Activated naive CD4-positive, alpha-beta T cell treated with anti-CD3 and anti-CD28 coated beads, Interleukin-2, amount 50 U/mL, for 72 hours (primary cell): ENCODE measurements around the gene F2. TPM values are rescaled to one million over a fixed set of nuclear protein-coding genes. Genes with fewer than 3 reads are reported as not detected.
A peak's percentile ranks its signal among the peaks of the same experiment; 100 is the strongest.

Experiments used
- ATAC-seq, 2 donors: fragments of 150-1000 bp; cut with Tn5 transposase; 2 replicates each; pipeline ENCODE4 v1.10.0; 2021; ENCODE audit warnings: mild to moderate bottlenecking in 2 of 2, moderate library complexity in 2 of 2
- DNase-seq, 2 donors: peaks; one replicate each; pipeline ENCODE4 v3.0.0; 2021 to 2022; ENCODE audit warnings: low spot score in 2 of 2
- H3K27ac Mint-ChIP-seq, 2 donors: one replicate each; pipeline ENCODE4 v1.8.0; 2022; ENCODE audit warnings: mild to moderate bottlenecking in 2 of 2, mixed read lengths in 2 of 2
- H3K36me3 Mint-ChIP-seq, 2 donors: one replicate each; pipeline ENCODE4 v1.8.0; 2022; ENCODE audit warnings: mixed read lengths in 2 of 2
- H3K9me3 Mint-ChIP-seq, 2 donors: one replicate each; pipeline ENCODE4 v1.8.0; 2022; ENCODE audit warnings: mixed read lengths in 2 of 2
- total RNA-seq, 2 donors: library from RNA; stranded (reverse); gene quantifications; one replicate each; pipeline ENCODE4 v1.2.3, GENCODE V29; 2022

Gene F2
- total RNA-seq, 2 donors from 2014 or later = not detected

DNA sequence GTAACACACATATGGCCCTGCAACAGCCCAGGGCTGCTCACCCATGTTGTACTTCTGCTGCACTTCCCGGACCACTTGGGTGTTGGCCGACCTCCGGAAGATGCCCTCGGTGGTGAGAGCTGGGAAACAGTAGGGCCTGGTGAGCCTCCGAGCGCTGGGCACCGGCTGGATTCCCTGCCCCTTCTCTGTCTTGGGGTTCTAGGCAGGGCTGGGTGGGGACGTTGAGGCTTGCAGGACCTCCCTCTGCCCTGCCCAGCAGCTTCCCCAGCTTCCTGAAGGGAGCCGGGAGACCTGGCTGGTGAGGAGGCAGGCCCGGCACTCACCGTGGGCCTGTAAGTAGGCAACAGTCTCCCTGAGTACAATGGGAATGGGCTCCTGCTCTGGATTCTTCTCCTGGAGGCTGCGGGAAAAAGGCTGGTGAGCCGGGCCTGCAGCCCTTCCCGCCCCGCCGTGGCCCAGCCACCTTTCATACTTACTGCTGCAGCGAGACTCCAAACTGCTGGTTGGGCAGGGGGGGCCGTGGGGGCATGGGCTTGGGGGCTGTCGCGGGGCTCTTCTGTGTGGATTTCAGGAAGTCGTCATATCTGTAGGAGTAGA lies 38.8 kb upstream of the F2 start:
- Mint-ChIP-seq H3K36me3 (peaks cover 4 to 5% of the 10 kb centered on the region in 2 donors), H3K27ac (no peak overlapping the region), H3K9me3 (no peaks in the 10 kb centered on the region)
- no peak for ATAC-seq
- no peak for DNase-seq

- no peaks in the 10 kb centered on the region for H3K9me3 Mint-ChIP-seq
- DNase-seq (no peak), ATAC-seq (no peak)
- peaks cover 4 to 5% of the 10 kb centered on the region in 2 donors for H3K36me3 Mint-ChIP-seq
- no peak overlapping the region for H3K27ac Mint-ChIP-seq
Observed at GRCh38 chr11:46680815-46681214, 38.2 kb upstream of the F2 start.

DNA sequence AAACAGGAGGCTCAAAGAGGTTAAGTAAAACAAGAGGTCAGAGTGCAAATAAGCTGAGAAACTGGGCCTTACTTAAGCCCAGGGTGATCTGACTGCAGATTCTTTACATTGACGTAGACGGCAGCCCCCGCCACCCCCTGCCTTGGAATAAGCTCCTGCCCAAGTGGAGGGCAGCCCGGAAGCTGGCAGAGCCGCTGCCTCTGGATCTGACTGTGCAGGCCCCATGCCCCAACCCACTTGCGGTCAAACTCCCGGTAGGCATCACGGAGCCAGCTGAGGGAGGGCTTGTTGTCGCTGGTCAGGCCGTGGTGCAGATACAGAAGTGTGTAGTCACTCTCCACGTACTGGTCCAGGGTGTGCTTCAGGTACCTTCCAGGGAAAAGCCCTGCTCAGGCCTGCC lies 37.2 kb upstream of the F2 start:
- ATAC-seq (no peak), DNase-seq (no peak)
- peak overlapping the region in 1 of 2 donors; percentile 86 for H3K27ac Mint-ChIP-seq
- no peaks in the 10 kb centered on the region for H3K9me3 Mint-ChIP-seq
- H3K36me3 Mint-ChIP-seq = peaks cover 4 to 5% of the 10 kb centered on the region in 2 donors

GRCh38 chr11:46682773-46683752 lies 36.0 kb upstream of the F2 start:
- ATAC-seq (no peak), DNase-seq (no peak)
- Mint-ChIP-seq H3K36me3 (peaks cover 0 to 5% of the 10 kb centered on the region in 2 donors), H3K27ac (peak overlapping the region in 1 of 2 donors; percentile 65), H3K9me3 (no peaks in the 10 kb centered on the region)

- DNase-seq (no peak), ATAC-seq (no peak)
- H3K9me3 Mint-ChIP-seq = no peaks in the 10 kb centered on the region
- H3K27ac Mint-ChIP-seq = no peak overlapping the region
- H3K36me3 Mint-ChIP-seq = no peaks in the 10 kb centered on the region
Observed at GRCh38 chr11:46684367-46684766, 34.6 kb upstream of the F2 start.

DNA sequence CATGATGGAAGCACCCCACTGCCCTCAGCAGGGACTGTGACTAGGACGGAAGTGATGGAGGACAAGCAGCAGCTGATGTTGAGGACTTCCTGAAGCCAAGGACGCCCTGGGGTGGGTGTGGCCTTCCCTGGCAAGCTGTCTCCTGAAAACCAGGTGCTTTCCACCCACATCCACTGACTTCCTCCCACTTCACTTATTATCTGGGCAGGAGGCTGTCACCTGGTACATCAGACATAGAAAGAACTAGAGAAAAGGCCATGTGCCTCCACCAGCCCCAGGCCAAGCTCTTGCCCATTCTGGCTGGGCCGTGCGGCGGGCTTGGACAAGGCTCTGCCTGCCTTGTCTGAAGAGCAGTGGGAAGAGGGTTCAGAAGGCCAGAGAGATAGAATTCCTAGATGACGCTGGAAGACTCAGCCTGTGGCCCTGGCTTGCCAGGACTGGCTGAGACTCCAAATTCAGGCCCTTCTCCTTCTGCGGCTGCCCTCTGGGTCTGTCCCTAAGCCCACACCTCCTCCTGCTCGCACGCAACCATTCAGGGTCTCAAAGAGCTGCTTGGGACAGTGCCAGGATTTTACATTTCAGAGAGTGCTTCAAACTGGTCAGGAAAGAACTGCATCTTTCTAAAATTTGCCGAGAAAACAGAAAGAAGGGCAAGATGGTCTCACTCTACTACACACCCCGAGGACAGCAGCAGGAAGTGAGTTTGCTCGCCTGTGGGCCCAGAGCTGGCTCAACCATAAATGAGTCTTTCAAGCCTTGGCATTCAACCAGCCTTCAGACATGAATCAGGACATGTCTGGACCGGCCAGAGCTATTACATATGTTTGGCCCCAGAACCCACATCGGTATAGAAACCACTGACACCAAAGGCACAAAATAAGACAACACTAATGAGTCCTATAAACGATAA lies 31.9 kb upstream of the F2 start:
- DNase-seq (no peak), ATAC-seq (no peak)
- peak overlapping the region; percentile 69 to 88 for H3K27ac Mint-ChIP-seq
- no peaks in the 10 kb centered on the region for H3K36me3 Mint-ChIP-seq
- H3K9me3 Mint-ChIP-seq = no peaks in the 10 kb centered on the region

DNA sequence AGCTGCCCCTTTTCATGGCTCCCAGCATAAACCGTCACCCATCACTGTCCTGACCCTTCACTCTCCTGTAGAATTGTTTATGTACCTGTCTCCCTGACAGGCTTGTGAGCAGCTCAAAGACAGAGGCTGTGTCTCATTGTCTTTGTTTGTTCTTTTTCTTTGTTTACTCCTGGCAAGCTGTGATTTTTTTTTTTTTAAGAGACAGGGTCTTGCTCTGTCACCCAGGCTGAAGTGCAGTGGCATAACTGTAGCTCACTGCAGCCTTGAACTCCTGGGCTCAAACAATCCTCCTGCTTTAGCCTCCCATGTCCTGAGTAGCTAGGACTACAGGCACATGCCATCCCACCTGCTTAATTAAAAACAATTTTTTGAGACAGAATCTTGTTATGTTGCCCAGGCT lies 28.3 kb upstream of the F2 start:
- no peaks in the 10 kb centered on the region for H3K9me3 Mint-ChIP-seq
- ATAC-seq = no peak
- H3K27ac Mint-ChIP-seq = peak overlapping the region; percentile 7 to 17
- no peak for DNase-seq
- H3K36me3 Mint-ChIP-seq = no peaks in the 10 kb centered on the region

- Mint-ChIP-seq H3K36me3 (no peaks in the 10 kb centered on the region), H3K9me3 (no peaks in the 10 kb centered on the region), H3K27ac (no peak overlapping the region)
- DNase-seq = no peak
- no peak for ATAC-seq
Observed at GRCh38 chr11:46692450-46692849, 26.6 kb upstream of the F2 start.

GRCh38 chr11:46693597-46694012 lies 25.4 kb upstream of the F2 start:
- no peak for ATAC-seq
- DNase-seq = no peak
- H3K36me3 Mint-ChIP-seq = no peaks in the 10 kb centered on the region
- H3K9me3 Mint-ChIP-seq = no peaks in the 10 kb centered on the region
- H3K27ac Mint-ChIP-seq = no peak overlapping the region

- Mint-ChIP-seq H3K9me3 (no peaks in the 10 kb centered on the region), H3K27ac (peak overlapping the region in 1 of 2 donors; percentile 60), H3K36me3 (no peaks in the 10 kb centered on the region)
- ATAC-seq = no peak
- DNase-seq = no peak
Observed at GRCh38 chr11:46694072-46694471, 24.9 kb upstream of the F2 start.

DNA sequence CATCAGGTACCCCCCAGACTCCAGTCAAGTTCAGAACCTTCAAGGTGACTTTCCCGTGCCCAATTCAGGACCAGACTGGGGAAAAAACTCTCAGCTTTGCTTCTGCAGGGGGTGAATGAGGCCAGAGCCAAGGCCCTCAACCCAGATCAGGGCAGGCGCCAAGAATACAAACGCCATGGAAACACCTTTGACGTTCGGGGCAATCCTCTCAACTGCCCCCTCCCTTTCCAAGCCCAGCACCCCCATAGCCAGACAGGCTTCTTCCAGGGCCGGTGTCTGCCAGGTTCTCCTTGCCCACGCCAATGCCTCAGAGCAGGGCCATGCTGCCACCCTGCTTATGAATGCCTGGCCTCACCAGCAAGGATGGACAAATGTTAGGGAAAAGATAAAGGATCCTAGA lies 24.4 kb upstream of the F2 start:
- H3K27ac Mint-ChIP-seq = peak overlapping the region in 1 of 2 donors; percentile 69
- no peaks in the 10 kb centered on the region for H3K9me3 Mint-ChIP-seq
- no peaks in the 10 kb centered on the region for H3K36me3 Mint-ChIP-seq
- DNase-seq (no peak), ATAC-seq (no peak)

- Mint-ChIP-seq H3K9me3 (no peaks in the 10 kb centered on the region), H3K36me3 (peaks cover 1 to 4% of the 10 kb centered on the region in 2 donors), H3K27ac (peak overlapping the region; percentile 69 to 79)
- DNase-seq (no peak), ATAC-seq (no peak)
Observed at GRCh38 chr11:46695345-46696211, 23.4 kb upstream of the F2 start.

- H3K27ac Mint-ChIP-seq = peak overlapping the region; percentile 69 to 79
- H3K36me3 Mint-ChIP-seq = peaks cover 7 to 10% of the 10 kb centered on the region in 2 donors
- ATAC-seq = no peak
- no peak for DNase-seq
- no peaks in the 10 kb centered on the region for H3K9me3 Mint-ChIP-seq
Observed at GRCh38 chr11:46696212-46696558, 22.8 kb upstream of the F2 start.

- peaks cover 15 to 17% of the 10 kb centered on the region in 2 donors for H3K36me3 Mint-ChIP-seq
- ATAC-seq = no peak
- H3K9me3 Mint-ChIP-seq = no peaks in the 10 kb centered on the region
- H3K27ac Mint-ChIP-seq = peak overlapping the region in 1 of 2 donors; percentile 66
- no peak for DNase-seq
Observed at GRCh38 chr11:46697303-46697702, 21.7 kb upstream of the F2 start.

DNA sequence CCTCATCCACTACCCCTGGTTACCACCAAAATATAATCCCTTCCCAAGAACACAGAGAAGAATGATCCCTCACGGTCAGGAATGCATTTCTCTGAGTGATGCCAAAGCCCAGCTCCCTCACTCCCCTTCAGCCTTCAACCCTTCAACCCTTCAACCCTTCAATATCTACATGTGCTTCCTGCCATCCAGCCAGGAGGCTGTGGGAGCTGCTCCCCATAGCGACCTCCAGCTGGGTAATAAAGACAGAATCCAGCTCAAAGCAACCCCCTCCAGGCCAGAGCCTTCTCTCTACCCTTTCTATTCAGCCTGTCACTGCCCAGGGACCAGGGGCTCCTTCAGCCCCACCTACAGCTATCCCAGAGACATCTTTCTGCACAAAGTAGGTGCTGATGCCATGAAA lies 21.3 kb upstream of the F2 start:
- H3K36me3 Mint-ChIP-seq = peaks cover 20 to 21% of the 10 kb centered on the region in 2 donors
- DNase-seq (no peak), ATAC-seq (no peak)
- H3K9me3 Mint-ChIP-seq = no peaks in the 10 kb centered on the region
- H3K27ac Mint-ChIP-seq = peak overlapping the region; percentile 66 to 97

DNA sequence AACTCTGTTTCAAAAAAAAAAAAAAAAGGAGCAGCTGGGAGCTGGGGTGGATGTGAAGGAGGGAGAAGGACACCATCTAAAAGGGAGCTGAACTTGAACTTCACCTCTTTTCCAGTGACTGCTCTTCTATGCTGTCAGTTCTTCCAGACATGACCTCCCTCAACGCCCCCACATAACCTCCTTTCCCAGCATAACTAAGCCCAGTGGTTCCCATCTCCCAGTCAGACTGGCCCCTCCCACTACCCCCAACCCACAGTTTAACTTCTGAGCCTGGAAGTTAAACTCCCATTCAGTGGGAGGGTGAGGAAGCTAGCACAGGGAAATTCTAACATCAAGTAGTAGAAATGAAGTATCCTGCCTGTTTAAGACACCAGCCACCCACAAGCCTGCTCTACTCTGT lies 20.4 kb upstream of the F2 start:
- H3K9me3 Mint-ChIP-seq = no peaks in the 10 kb centered on the region
- peaks cover 22% of the 10 kb centered on the region in 2 donors for H3K36me3 Mint-ChIP-seq
- ATAC-seq (no peak), DNase-seq (no peak)
- H3K27ac Mint-ChIP-seq = peak overlapping the region; percentile 84 to 97
